Measurements from ENCODE around the gene PNMA1.

PNMA1 gene

DNA sequence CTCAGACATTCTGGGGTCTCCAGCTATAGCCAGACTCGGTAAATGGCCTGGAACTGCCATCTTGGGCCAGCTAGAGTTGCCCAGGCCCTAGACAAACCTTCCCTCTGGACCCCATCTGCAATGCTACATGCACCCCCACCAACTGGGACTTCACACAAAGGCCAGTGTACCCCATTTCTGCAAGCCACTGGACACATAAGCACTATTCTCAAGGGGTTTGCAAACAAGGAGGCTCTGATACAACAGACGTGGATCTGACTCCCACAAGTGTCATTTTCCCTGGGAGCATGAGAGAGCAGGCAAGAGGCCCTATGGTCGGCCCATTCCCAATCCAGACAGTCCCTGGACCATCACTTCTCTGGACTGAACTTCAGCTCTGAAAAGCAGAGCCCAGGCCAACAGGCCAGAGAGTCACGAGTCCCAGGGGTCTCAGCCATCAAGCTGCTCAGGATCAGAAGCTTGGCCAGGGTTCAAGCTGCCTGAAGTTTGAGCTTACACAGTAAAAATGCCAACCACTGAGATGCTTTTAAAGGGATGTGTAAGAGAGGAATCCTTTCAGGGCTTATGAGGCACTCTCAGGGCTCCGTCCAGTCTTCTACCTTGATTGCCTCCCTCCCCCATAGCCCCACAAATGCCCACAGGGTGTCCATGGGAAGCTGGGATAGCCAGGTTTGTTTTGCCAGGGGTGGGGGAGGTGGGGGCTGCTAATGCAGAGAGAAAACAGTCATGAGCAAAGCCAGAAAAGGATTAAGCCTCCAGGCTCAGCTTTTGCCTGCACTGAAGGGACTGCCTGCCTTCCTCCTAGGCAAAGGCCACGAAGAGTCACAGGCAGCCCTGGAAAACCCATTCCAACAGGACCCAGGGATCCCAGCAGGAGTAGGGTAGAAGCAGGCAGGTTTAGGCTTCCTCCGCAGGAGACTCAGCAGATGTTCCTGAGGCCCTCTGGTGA is 31.7 kb upstream of the PNMA1 start:
- FAIRE-seq = no peak
- no peak for DNase-seq (ENCODE audit: insufficient read length, low spot score)

GRCh38 chr14:73744874-73745529 is 30.8 kb upstream of the PNMA1 start:
- no peak for TF ChIP-seq POLR2A (IDR thresholded peaks at IDR 0.05; ENCODE audit: low read depth, low read length)
- FAIRE-seq = no peak
- DNase-seq (ENCODE audit: insufficient read length, low spot score) = no peak

More for the DNA sequence above, 31.7 kb upstream of the PNMA1 start:
- TF ChIP-seq POLR2A (IDR thresholded peaks at IDR 0.05; ENCODE audit: low read depth, low read length) = no peak

DNA sequence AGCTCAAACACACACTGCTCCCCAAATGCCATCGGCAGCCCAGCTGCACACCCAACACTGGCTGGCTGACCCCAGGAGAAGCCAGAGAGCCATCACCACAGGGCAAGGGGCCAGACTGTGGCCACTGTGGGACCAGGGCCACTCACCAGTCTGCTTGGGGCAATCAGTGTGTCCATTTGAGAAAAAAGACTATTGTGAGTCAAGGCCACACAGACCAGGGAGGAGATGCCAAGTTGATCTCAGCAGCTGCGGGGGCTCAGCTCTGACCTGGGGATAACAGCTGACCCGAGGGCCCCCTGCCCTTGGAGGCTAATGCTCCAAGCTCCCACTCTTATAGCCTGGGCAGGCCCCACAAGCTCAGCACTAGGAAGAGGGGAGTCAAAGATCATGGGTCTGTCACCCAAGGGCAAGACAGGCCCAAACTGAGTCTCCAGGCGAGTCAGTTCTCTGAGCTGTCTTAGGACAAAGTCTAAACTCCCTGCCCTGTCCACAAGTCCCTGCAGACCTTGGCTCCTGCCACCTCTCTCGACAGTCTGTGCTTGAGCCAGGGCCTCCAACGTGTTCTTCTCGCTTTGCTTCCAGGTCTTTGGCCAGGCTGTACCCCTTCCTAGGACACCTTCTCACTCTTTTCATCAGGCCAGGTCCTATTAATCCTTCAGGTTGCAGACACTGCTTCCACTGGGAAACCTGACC is 30.1 kb upstream of the PNMA1 start:
- no peak for TF ChIP-seq POLR2A (IDR thresholded peaks at IDR 0.05; ENCODE audit: low read depth, low read length)
- DNase-seq (ENCODE audit: insufficient read length, low spot score) (no peak), FAIRE-seq (no peak)

DNA sequence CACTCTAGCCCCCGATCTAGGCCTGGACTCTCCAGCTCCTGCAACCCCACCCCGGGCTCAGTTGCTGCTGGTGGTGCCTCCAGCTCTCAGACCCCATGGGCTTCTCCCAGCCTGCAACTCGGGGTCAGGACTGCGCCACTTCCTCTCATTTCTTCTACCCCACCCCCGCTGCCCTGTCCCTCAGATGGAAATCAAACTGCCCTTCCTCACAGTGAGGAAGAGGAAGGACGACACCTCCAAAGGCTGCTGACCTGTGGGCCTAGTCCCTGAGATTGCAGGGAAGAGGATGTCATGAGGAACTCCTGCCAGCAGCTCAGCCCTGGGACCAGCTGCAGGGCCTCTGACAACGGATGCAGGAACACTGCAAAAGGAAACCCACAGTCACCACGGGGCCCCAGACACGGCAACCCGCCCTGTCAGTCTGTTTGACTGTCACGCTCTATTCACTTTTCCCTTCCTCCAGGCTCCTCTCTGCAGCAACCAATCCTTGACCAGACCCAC is 29.3 kb upstream of the PNMA1 start:
- DNase-seq (ENCODE audit: insufficient read length, low spot score) (no peak), FAIRE-seq (no peak)
- no peak for TF ChIP-seq POLR2A (IDR thresholded peaks at IDR 0.05; ENCODE audit: low read depth, low read length)

GRCh38 chr14:73742520-73743238 is 28.5 kb upstream of the PNMA1 start:
- FAIRE-seq (no peak), DNase-seq (ENCODE audit: insufficient read length, low spot score) (no peak)
- no peak for TF ChIP-seq POLR2A (IDR thresholded peaks at IDR 0.05; ENCODE audit: low read depth, low read length)

DNA sequence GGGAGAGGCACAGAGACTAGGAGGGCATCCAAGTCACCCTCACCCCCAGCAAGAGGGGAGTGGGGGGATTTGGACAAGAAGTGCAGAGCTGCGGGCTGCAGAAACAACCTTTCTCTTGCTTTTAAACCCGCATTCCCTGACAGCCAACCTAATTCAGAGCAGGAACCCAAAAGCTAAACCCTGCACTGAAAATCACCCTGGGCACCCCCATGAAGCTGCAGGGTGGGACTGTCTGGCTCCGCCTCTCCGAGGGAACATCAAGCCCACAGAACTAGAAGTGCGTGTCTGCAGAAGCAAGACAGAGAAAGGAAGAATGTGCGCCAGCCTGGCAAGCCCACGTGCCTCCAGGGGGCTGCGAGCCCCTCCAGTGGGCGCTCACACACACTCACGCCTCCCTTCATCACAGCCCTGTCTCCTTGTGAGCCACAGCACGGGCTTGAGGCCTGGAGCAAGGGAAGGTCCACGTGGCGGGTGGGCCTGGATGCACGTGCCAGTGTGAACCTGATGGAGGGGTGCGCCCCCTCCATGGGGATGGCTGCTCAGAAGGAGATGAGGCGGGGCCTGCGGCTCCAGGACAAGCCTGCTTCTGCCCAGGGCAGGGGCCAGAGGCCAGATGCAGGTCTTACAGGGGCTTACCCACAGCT is 27.8 kb upstream of the PNMA1 start:
- no peak for DNase-seq (ENCODE audit: insufficient read length, low spot score)
- no peak for TF ChIP-seq POLR2A (IDR thresholded peaks at IDR 0.05; ENCODE audit: low read depth, low read length)
- no peak for FAIRE-seq

DNA sequence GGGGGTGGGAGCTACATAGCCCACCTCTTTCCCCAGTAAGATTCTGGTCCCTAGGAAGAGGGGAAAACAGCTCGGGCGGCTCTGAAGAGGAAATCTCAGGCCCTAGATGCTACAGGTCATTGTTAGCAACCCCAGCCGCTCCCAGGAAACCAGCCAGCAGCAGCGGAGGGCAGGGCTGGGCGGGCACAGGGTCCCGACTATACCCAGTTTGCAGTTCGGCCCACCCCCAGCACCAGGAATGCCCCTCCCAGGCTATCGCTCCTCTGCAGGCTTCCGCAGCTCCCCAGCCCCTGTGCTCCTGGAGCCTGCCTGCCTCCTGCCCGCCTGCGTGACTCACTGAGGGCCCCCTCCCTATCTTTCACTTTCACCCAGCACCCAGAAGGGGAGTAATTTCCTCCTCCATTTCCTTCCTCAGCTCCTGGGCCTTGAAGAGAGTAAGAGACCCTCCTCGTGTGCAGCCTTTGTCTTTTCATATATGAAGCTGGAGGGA is 27.2 kb upstream of the PNMA1 start:
- no peak for TF ChIP-seq POLR2A (IDR thresholded peaks at IDR 0.05; ENCODE audit: low read depth, low read length)
- peak; percentile 93 for DNase-seq (ENCODE audit: insufficient read length, low spot score)
- peak; percentile 55 for FAIRE-seq

DNA sequence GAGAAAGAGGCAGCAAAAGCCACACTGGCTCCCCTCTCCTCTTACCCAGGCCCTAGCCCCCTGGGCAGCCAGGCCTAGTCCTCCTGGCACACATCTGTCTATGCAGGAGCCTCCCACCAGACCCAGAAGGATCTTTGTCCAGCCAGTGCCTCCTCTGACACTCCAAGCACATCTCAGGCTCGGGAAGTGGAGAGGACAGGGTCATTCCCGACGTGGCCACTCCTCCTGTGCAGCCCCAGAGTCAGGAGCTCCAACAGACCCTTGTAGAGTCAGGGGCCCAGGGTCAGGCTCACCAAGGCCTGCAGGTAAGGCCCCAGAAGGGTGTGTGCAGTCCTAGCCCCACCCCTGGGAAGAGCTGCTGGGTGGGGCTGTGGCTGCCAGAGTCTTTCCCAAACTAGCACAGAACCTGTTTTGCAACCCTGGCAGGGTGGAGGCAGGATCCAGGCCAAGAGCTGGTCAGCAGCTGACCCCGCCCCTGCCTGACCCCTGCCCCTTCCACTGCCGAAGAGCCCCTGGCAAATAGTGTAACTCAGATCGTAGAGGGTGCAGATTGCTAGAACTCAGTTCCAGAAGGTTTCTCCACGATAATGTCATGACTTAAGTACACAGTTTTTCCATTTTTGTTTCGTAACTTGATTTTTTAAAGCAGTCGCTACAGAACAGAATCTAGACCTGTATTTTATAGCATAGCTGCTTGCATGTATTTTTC is 26.6 kb upstream of the PNMA1 start:
- no peak for FAIRE-seq
- TF ChIP-seq POLR2A (IDR thresholded peaks at IDR 0.05; ENCODE audit: low read depth, low read length) = no peak
- no peak for DNase-seq (ENCODE audit: insufficient read length, low spot score)

DNA sequence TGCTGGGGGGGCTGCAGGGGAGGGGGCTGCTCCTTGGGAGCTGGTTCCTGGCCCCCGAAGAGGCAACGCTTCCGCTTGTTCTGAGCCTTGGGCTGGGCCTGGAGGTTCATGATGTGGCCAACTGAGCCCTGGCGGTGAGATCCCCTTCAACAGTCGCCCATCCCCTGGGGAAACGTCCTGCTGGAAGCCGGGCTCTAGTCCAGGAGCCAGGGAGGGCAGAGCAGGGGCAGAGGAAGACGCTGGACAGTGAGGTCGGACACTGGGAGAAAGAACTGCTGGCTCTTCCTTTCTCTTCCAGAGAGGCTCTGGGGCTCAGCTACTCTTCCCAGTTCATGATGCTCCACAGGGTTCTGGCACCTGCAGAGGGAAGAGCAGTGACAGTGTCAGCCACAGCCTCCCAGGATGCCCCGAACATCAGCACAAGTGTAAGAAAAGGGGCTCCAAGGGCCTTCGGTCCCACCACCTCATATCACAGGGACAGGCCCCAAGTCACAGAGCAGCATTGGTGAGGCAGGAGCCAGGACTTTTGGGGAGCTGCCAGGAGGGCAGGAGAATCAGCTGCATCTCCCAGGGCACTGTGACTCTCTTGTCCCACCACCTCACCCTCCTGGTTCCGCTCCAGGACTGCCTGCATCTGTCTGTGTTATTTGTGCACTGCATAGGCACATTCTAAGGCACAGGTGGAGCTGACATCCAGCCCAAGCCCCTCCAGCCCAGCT is 25.9 kb upstream of the PNMA1 start:
- DNase-seq (ENCODE audit: insufficient read length, low spot score) (no peak), FAIRE-seq (no peak)
- TF ChIP-seq POLR2A (IDR thresholded peaks at IDR 0.05; ENCODE audit: low read depth, low read length) = no peak

- TF ChIP-seq POLR2A (IDR thresholded peaks at IDR 0.05; ENCODE audit: low read depth, low read length) = no peak
- no peak for DNase-seq (ENCODE audit: insufficient read length, low spot score)
- FAIRE-seq = no peak
These were observed 25.2 kb upstream of the PNMA1 start for GRCh38 chr14:73739174-73739898.

DNA sequence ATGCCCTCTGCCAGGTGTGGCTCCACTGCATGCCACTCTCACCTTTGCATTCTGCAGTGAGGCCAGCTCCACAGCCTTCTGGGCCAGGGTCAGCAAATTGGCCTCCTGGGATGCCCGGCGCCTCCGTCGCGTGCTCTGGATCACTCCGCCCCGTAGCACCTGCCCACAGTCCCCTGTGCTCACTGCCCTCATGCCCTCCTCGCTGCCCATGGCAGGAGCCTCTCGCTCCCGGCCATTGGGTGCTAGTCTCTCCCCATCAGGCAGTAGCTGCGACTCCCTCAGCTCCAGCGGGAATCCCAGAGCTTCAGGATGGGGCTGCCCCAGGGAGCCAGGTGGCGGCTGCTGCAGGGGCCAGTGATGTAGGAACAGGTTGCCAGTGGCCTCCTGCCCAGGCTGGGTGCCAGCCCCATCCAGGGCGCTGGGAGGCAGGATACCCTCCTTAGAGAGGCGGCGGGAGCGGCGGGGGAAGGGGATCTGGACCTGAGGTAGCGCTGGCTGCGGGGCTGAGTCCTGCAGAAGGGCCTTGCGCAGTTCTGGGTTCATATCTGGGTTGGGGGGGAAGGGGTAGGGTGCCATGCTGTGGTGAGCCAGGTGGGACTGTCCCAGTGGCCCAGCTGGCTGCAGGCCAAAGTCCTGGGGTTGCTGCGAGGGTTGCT is 24.5 kb upstream of the PNMA1 start:
- no peak for FAIRE-seq
- no peak for TF ChIP-seq POLR2A (IDR thresholded peaks at IDR 0.05; ENCODE audit: low read depth, low read length)
- DNase-seq (ENCODE audit: insufficient read length, low spot score) = no peak
